LNCaP clone FGC (cell line): Measurements from ENCODE around the gene ARRB1.
"Not testable (repeated sequence)": the region's sequence is repeated elsewhere in the genome, so short reads cannot be mapped to it uniquely, and the experiment has no call there.

Experiments used
- DNase-seq: peaks from one replicate; pipeline ENCODE4 v3.0.0-alpha.2; 2011; ENCODE audit warnings: low read depth
- H3K4me3 ChIP-seq: 2 replicates; pipeline ENCODE4 v1.5.1; 2011; ENCODE audit warnings: mild to moderate bottlenecking, low read depth, low read length, control low read depth
- CTCF ChIP-seq: IDR thresholded peaks from 2 replicates; pipeline ENCODE4 v1.5.1; 2012; ENCODE audit warnings: mild to moderate bottlenecking; ENCODE audit not compliant: control insufficient read depth, insufficient read depth; ENCODE audit errors: extremely low read depth

The ARRB1 gene

GRCh38 chr11:75371949-75372876, 20.8 kb upstream of the ARRB1 start:
- TF ChIP-seq CTCF = no peak
- peak; percentile 88 for DNase-seq
- no peak overlapping the region; the same call in 1 of the 2 replicates for H3K4me3 ChIP-seq

- H3K4me3 ChIP-seq = no peak overlapping the region
- DNase-seq = no peak
- no peak for TF ChIP-seq CTCF
Observed at GRCh38 chr11:75369560-75370255, 18.2 kb upstream of the ARRB1 start.

GRCh38 chr11:75366826-75367225, 15.4 kb upstream of the ARRB1 start:
- H3K4me3 ChIP-seq, DNase-seq: not testable (repeated sequence)

GRCh38 chr11:75365711-75366181, 14.3 kb upstream of the ARRB1 start:
- DNase-seq = no peak
- no peak overlapping the region for H3K4me3 ChIP-seq
- TF ChIP-seq CTCF = no peak

GRCh38 chr11:75362285-75362684, 10.8 kb upstream of the ARRB1 start:
- DNase-seq = not testable (repeated sequence)

GRCh38 chr11:75356613-75357012, 5.2 kb upstream of the ARRB1 start:
- H3K4me3 ChIP-seq = no peak overlapping the region
- no peak for DNase-seq
- no peak for TF ChIP-seq CTCF

More at GRCh38 chr11:75362285-75362684, 10.8 kb upstream of the ARRB1 start:
- not testable (repeated sequence) for H3K4me3 ChIP-seq

GRCh38 chr11:75355051-75355450, 3.6 kb upstream of the ARRB1 start:
- no peak for DNase-seq
- no peak overlapping the region for H3K4me3 ChIP-seq
- TF ChIP-seq CTCF = no peak
